Osteoblast (primary cell): Measurements from ENCODE around the gene PPP1R15A. TPM values are rescaled to one million over a fixed set of nuclear protein-coding genes. Genes with fewer than 3 reads are reported as not detected.

ENCODE experiments used
- DNase-seq: peaks from one replicate; pipeline ENCODE4 v3.0.0; 2011; ENCODE audit warnings: low spot score, mixed read lengths; ENCODE audit not compliant: insufficient read length; ENCODE audit errors: missing footprints
- H2AFZ ChIP-seq: 2 replicates; pipeline ENCODE4 v1.6.0; 2011; ENCODE audit warnings: mild to moderate bottlenecking, low read length
- H3K27ac ChIP-seq: 2 replicates; pipeline ENCODE4 v1.5.1; 2011; ENCODE audit warnings: mild to moderate bottlenecking, low read depth, low read length, moderate library complexity
- H3K27me3 ChIP-seq: 2 replicates; pipeline ENCODE4 v1.6.0; 2012; ENCODE audit warnings: mild to moderate bottlenecking, control low read depth, inconsistent platforms, low read length, moderate library complexity; ENCODE audit not compliant: insufficient read depth
- H3K36me3 ChIP-seq: 2 replicates; pipeline ENCODE4 v1.5.1; 2011; ENCODE audit warnings: mild to moderate bottlenecking, low read length, control low read depth, moderate library complexity; ENCODE audit not compliant: insufficient read depth
- H3K4me1 ChIP-seq: 2 replicates; pipeline ENCODE4 v1.5.1; 2011; ENCODE audit warnings: mild to moderate bottlenecking, low read length, control low read depth, moderate library complexity; ENCODE audit not compliant: insufficient read depth
- H3K4me2 ChIP-seq: 2 replicates; pipeline ENCODE4 v1.6.0; 2011; ENCODE audit warnings: mild to moderate bottlenecking, low read length; ENCODE audit not compliant: insufficient read depth
- H3K4me3 ChIP-seq: fragments of 200-600 bp; sonication (generic); 3 replicates; pipeline ENCODE4 v1.5.1; 2012; ENCODE audit warnings: mild to moderate bottlenecking, low read length, inconsistent platforms; ENCODE audit not compliant: insufficient read depth
- H3K79me2 ChIP-seq: 2 replicates; pipeline ENCODE4 v1.6.0; 2012; ENCODE audit warnings: mild to moderate bottlenecking, low read length, control low read depth, inconsistent platforms; ENCODE audit not compliant: insufficient read depth
- H3K9me3 ChIP-seq: 2 replicates; pipeline ENCODE4 v1.5.1; 2011; ENCODE audit warnings: low read depth, low read length, control low read depth
- H4K20me1 ChIP-seq: 2 replicates; pipeline ENCODE4 v1.6.0; 2012; ENCODE audit warnings: mild to moderate bottlenecking, low read length, control low read depth; ENCODE audit not compliant: insufficient read depth
- total RNA-seq: library from RNA; depleted of rRNA; stranded (reverse); fragments of >200 nt; gene quantifications from 2 replicates; pipeline ENCODE4 v1.2.3, GENCODE V29; 2012
- TF ChIP-seq, protein P1 (sequence below): IDR thresholded peaks from 2 replicates; pipeline ENCODE4 v1.5.1; 2011; ENCODE audit warnings: mild to moderate bottlenecking, low read depth, low read length, moderate library complexity; ENCODE audit errors: extremely low read depth

The PPP1R15A gene
- total RNA-seq, 1 donor, result 84.0 TPM

DNA sequence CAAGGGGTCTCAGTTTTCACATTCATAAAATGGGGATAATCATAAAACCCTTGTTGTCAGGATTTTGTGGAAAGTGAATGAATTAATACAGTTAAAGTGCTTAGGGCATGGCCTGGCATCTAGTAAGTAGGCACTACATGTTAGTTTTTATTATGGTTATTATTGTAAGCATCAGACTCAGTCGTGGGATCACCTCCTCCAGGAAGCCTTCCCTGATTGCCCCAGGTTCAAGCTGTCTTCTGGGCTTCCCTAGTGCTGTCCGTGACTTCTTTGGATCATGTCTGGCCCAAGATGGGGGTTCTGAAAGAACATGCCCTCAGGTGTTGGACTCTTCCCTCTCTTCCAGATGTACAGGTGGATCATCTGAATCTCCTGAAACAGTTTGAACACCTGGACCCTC is 38.6 kb downstream of the PPP1R15A start:
- TF ChIP-seq, protein P1, sequence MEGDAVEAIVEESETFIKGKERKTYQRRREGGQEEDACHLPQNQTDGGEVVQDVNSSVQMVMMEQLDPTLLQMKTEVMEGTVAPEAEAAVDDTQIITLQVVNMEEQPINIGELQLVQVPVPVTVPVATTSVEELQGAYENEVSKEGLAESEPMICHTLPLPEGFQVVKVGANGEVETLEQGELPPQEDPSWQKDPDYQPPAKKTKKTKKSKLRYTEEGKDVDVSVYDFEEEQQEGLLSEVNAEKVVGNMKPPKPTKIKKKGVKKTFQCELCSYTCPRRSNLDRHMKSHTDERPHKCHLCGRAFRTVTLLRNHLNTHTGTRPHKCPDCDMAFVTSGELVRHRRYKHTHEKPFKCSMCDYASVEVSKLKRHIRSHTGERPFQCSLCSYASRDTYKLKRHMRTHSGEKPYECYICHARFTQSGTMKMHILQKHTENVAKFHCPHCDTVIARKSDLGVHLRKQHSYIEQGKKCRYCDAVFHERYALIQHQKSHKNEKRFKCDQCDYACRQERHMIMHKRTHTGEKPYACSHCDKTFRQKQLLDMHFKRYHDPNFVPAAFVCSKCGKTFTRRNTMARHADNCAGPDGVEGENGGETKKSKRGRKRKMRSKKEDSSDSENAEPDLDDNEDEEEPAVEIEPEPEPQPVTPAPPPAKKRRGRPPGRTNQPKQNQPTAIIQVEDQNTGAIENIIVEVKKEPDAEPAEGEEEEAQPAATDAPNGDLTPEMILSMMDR, result no peak
- Histone ChIP-seq H4K20me1 (no peaks in the 10 kb centered on the region), H3K79me2 (no peaks in the 10 kb centered on the region), H3K36me3 (peaks cover 63% of the 10 kb centered on the region), H3K27me3 (no peaks in the 10 kb centered on the region), H2AFZ (no peak overlapping the region), H3K4me2 (no peak overlapping the region), H3K27ac (no peak overlapping the region), H3K4me3 (no peak overlapping the region), H3K9me3 (no peaks in the 10 kb centered on the region), H3K4me1 (no peaks in the 10 kb centered on the region)
- no peak for DNase-seq

DNA sequence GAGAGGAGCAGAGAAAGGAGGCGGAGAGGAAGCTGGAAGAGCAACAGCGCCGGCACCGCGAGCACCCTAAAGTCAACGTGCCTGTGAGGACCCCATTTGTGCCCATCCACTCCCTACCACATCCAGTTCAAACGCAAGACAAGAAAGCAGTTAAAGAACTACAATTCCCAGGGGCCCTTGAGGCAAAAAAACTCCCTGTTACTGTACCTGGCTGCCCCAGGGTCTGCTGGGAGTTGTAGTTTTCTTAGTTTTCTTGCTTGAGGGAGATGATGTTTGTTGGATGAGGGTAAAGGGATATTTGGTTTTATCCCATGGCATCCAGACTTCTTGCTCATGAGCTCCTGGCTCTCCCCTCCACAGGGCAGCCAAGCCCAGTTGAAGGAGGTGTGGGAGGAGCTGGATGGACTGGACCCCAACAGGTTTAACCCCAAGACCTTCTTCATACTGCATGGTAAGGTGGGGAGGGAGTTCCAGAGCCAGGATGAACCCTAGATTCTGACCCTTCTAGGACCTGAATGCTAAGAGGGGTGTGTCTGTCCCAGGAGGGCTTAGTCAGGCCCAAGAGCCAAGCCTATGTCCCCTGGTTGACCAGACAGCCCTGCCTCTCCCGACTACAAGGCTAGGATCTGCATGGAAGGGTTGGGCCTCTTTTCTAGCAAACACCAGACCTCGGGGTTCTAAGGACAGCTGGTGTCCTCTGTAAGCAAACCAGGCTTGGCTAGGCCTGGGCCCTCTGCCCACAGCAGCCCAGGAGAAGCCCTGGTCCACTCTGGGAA is 41.1 kb downstream of the PPP1R15A start:
- H3K4me2 ChIP-seq, result no peak overlapping the region
- peak; percentile 78 for DNase-seq

DNA sequence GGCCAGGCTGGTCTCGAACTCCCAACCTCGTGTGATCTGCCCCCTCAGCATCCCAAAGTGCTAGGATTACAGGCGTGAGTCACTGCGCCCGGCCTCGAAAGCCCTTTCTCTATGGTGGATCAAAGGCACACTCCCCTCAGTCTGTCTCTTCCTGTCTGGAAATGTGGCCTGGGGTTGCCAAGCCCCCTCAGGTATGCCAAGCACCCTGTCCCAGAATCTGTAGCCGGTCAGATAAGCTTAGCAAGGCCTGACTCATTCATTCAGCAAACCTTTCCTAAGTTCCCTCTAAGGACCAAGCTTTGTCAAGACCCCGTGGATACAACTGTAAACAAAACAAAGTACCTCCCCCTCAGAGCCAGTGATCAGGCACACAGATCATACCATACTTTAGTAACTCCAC is 42.0 kb downstream of the PPP1R15A start:
- peaks cover 76% of the 10 kb centered on the region for H3K36me3 ChIP-seq
- H3K9me3 ChIP-seq, result no peaks in the 10 kb centered on the region
- H3K27ac ChIP-seq, result no peak overlapping the region
- H3K4me2 ChIP-seq, result no peak overlapping the region
- H3K4me3 ChIP-seq, result no peak overlapping the region
- H3K27me3 ChIP-seq, result no peaks in the 10 kb centered on the region
- H3K79me2 ChIP-seq, result no peaks in the 10 kb centered on the region
- TF ChIP-seq, protein P1, result no peak
- no peaks in the 10 kb centered on the region for H4K20me1 ChIP-seq
- DNase-seq, result peak; percentile 38
- H3K4me1 ChIP-seq, result no peaks in the 10 kb centered on the region
- no peak overlapping the region for H2AFZ ChIP-seq

More for the DNA sequence above, 41.1 kb downstream of the PPP1R15A start:
- no peak overlapping the region for H3K4me3 ChIP-seq
- H3K9me3 ChIP-seq, result no peaks in the 10 kb centered on the region
- no peaks in the 10 kb centered on the region for H3K4me1 ChIP-seq
- H2AFZ ChIP-seq, result no peak overlapping the region
- no peak overlapping the region for H3K27ac ChIP-seq
- no peaks in the 10 kb centered on the region for H3K79me2 ChIP-seq
- H4K20me1 ChIP-seq, result no peaks in the 10 kb centered on the region
- no peaks in the 10 kb centered on the region for H3K27me3 ChIP-seq
- TF ChIP-seq, protein P1, result no peak
- H3K36me3 ChIP-seq, result peaks cover 69% of the 10 kb centered on the region

DNA sequence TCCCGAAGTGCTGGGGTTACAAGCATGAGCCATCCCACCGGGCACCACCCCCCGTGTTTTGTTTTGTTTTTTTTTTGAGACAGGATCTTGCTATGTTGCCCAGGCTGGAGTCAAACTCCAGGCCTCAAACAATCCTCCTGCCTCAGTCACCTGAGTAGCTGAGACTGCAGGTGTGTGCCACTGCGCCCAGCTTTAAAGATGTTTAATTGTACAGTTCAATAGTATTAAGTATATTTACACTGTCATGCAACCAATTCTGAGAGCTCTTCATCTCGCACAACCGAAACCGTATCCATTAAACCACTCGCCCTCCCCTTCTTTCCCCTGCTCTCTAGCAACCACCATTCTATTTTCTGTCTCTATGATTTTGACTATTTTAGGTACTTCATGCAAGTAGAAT is 43.5 kb downstream of the PPP1R15A start:
- H3K4me2 ChIP-seq, result no peak overlapping the region
- no peaks in the 10 kb centered on the region for H3K79me2 ChIP-seq
- H3K27ac ChIP-seq, result no peak overlapping the region
- H3K4me3 ChIP-seq, result no peak overlapping the region
- H4K20me1 ChIP-seq, result no peaks in the 10 kb centered on the region
- H3K4me1 ChIP-seq, result no peaks in the 10 kb centered on the region
- H2AFZ ChIP-seq, result no peak overlapping the region
- no peaks in the 10 kb centered on the region for H3K9me3 ChIP-seq
- no peaks in the 10 kb centered on the region for H3K27me3 ChIP-seq
- TF ChIP-seq, protein P1, result no peak
- no peak for DNase-seq
- peaks cover 67% of the 10 kb centered on the region for H3K36me3 ChIP-seq
